Measurements from ENCODE around the gene PCSK6.

Gene PCSK6

DNA sequence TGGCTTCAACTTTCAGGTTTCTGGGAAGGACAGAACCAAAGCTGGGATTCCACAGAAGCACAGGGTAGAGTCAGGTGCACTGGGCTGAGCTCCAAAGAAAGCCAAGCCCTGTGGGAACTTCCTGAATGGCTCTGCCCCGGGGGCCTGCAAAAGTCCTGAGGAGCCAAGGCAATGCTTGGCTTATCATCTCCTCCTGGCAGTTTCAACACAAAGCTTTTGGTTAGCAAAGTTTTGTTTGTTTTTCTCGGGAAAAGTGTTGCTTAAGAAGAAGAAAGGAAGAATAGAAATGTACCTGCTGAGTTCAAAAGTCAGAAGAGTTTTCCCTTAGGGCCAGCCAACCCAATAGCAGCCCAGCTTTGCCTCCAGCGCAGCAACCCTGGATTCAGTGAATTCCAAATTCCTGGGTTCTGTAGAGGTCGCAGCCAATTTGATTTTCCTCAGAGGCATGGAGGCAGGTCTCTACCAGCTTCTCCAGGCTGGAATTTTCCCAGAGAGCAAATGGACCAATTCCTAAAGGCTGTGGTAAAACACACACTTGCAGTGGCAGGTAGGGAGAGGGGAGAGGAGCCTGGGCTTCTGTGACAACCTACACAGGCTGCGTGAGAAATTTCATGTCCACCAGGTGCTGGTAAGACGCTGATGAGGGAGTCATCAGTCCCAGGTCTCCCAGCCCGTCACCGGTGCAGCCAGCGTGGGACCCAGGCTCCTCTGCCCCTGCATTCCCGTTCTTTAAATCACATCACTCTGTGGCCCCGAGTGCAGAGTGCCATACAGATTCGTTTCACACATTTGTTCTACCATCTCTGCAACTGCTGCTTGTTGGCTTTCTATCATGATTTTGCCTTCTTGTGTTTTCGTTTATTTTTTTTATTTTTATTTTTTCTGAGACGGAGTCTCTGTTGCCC lies 140.2 kb downstream of the PCSK6 start:
- DNase-seq = no peak

DNA sequence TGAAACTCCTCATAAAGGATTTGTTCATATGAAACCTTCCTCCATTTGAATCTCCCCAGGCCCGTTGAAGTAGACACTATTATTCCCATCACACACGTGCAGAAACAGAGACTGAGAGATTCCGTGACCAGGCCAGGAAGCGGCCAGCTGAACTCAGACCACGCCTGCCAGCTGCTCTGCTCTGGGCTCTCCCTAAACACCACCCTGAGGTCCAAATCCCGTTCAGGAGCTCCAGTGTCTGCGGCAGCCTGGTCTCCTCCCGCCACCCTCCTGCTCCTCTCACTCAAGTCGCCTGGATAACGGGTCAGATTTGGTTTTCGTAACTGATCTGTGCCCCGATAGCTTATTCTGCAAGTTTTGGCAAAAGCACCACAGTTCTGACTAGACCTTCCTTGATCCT lies 140.9 kb downstream of the PCSK6 start:
- DNase-seq = no peak

DNA sequence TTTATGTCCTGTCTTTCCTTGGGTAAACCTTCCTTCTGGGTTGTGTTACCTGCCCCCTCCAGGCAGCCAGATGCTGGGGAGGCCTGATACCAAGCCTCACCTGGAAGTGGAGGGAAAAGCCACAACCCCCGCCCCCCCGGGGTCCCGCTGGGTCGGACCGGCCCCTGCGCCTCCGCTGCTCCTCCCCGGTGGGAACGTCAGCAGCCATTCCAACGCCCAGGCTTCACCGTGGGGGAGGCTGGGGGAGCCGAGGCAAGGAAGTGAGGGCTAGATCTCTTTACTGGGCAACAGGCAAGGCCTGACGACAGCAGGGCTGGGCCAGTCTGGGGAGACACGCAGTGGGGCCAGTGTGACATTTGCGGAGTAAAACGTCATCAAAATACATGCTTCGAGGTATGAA lies 141.5 kb downstream of the PCSK6 start:
- no peak for DNase-seq

DNA sequence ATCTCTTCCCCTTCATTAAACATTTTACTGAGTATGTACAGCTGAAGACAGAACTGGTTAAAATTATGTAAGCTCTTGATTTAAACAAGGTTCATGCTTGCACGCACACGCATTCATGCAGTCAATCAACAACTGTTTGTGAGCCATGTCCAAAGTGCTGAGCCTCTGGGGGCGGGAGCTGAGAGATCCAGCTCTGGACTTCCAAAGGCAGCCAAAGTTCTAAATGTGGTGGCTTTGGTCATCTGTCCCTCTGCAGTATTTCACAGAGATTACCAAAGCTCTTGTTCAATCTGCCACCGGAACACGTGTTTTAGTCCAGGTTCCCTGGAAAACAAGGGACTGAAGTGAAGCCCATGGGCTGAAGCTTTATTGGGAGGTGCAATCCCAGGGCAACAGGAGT lies 142.1 kb downstream of the PCSK6 start:
- no peak for DNase-seq

DNA sequence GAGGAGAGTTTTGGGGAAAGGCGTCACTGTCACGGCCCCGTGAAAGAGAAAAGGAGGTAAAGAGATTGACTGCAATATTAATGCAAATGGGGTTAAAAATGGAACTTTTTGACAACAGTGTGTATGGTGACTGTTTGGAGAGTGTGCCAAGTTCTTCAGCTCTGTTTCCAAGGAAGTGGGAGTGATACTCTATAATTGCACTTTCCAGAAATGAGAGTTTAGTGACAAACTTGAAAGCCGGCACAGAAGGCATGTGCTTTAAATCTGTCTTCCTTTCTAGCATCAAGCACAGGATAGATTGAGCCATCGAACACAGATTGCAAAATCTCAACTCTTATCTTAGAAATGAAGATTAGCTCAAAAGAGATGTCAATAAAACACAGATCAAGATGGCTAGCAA lies 142.6 kb downstream of the PCSK6 start:
- no peak for DNase-seq

DNA sequence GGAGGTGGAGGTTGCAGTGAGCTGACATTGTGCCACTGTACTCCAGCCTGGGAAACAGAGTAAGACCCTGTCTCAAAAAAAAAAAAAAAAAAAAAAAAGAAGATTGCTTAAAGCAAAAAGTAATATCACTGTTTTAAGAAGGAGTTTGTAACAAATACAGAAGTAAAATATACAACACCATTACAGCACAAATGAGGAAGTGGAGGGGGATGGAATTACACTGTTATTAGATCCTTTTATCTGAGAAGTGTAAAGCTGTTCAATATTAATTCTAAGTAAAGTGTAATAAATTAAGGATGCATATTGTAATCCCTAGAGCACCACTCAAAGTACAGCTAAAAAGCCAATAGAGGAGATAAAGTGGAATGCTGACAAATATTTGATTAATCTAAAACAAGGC lies 147.5 kb downstream of the PCSK6 start:
- no peak for DNase-seq

DNA sequence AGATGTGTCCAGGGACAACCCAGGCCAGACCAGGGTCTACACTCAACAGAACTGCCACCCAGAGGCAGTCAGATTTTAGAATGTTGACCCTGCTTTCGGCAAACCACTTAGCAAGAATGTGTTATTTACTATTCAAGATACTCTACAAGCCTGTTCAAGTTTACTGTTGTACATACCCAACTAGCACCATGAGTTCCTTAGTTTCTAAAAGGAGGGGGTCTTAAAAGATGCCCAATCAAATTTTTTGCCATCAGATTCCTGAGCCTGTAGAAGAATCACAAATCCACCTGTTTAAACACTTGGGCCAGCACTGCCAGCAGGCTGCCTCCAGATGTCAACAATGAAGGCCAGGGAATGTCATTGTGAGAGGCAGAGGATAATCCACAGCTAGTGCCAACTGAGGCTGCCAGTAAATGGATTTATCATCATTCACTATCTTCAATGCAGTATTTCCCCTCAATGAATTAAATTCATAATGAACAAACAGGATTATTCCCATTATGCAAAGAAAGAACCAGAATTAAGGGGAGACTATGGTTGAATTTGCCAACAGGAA lies 150.9 kb downstream of the PCSK6 start:
- DNase-seq = no peak

DNA sequence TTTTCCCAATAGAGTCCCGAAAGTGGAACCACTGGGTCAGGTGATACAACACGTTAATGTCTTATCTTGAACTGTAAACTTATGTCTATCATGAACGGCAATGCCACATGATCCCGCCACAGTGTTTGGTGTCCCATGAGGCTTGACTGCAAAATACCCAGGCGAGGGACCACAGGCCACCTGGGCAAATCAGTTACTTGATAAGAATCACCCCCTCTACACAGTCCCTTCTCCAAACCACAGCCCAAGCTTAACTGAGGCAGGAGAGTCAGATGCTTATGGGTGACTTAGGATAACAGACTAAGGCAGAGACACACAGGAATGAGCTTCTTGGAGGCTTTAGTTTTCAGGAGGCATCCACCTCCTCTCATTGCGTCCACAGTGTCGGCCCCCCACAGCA lies 151.5 kb downstream of the PCSK6 start:
- DNase-seq = no peak

DNA sequence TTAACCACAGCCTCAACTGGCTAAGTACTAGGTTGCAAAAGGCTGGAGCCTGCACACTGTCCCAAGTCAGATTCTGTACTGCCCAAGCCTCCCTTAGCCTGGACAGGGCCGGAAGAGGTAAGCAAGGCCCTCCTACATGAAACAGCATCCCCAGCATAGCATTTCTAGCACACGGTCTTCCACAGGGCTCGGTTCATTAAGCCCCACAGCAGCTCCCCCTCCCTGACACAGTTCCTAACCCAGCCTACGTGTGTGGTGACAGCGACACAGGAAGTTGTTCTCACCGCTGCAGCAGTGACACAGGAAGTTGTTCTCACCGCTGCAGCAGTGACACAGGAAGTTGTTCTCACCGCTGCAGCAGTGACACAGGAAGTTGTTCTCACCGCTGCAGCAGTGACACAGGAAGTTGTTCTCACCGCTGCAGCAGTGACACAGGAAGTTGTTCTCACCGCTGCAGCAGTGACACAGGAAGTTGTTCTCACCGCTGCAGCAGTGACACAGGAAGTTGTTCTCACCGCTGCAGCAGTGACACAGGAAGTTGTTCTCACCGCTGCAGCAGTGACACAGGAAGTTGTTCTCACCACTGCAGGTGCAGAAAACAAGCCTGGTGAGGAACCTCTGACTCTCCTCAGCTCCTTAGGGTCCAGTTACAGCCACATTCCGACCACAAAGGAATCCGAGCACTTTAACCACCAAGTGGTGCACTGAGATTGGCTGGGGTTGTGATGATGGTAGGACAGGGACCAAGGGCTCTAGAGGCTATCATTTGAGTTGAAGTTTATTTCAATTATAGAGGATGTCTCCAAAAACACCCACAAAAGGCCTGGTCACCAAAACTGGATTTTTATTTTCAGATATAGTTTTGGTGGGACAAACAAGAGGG lies 155.4 kb downstream of the PCSK6 start:
- peak; percentile 61 for DNase-seq

DNA sequence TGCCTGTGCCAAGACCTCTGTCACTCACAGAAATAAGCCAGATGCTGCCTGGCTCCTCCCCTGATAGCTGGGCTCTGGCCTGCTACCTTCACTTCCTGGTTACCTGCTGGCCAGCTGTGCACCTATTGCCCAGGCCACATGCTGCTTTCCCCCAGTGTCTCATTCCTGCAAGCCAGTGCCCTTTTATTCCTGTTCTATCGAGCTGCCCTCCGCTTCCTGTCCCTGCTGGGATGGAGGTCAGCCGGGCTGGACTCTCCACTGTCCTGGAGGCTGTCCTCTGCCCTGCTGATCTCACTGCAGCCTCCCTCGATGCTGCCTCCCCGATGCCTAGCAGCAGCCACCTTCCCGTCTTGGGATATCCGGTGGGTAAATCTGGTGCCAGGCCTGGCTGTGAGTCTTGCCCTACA lies 157.4 kb downstream of the PCSK6 start:
- no peak for DNase-seq

DNA sequence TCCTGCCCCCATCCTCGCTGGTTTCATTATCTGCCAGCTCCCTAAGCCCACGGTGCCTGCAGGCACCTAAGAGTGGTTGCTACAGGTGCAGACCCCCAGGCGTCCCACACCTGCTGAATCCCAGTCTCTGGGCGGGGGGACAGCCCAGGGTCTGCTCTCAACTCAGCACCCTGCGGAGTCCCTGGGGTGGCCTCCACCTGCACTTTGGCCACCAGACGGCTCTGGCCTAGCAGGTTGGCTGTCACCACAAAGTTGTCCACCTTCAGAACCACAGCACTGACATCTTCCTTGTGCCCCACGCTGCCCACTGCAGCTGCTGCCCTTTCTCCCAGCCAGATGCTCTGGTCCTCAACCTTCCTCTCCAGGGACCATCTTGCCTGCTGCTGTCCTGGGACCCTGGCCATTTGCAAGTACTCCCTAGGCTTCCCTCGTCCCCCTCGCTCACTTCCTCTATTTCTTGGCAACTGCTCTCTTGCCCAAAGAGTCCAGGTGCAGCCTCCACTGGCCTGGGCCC lies 159.6 kb downstream of the PCSK6 start:
- no peak for DNase-seq

DNA sequence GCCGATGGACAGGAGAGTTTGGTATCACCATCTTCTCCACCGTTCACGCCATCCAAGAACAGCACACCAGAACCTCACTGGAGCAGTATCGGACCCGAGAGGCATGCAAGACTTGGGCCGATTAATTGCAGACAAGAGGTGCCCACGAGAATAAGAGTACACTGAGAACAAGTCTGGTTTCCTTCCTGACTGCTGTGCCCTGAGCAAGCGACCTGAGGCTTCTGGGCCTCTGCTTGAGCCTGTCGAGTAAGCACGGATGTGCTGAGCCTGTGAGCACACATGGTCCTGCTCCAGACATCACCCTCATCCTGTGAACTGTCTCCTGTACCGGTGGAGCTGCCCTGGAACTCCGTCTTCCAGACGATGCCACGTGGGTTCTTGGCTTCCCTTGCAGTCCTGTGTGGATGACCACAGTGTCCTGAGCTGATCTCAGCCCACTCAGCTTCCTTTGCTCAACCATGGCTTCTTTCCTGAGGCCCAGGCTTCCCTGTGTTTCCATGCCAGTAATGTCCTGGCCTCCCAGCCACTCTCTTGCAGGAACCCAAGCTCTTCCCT lies 160.1 kb downstream of the PCSK6 start:
- no peak for DNase-seq

DNA sequence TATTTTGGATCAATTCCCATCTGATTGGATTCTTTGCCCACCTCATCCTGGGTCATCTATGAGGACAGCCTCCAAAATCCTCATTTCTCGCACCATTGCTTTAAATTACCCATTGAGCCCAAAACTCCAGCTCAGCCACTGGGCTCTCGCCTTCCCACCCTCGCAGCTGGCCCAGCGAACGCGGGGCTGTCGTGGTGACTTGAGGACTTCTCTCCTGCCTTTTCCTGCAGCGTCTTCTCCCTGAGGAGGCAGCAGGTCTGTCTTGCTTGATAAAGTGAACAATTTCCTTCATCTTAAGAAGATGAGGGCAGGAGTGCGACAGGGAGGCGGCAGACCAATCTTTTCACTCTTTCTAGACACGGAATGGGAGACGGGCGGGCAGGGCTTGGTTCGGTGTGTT lies 161.5 kb downstream of the PCSK6 start:
- no peak for DNase-seq

DNA sequence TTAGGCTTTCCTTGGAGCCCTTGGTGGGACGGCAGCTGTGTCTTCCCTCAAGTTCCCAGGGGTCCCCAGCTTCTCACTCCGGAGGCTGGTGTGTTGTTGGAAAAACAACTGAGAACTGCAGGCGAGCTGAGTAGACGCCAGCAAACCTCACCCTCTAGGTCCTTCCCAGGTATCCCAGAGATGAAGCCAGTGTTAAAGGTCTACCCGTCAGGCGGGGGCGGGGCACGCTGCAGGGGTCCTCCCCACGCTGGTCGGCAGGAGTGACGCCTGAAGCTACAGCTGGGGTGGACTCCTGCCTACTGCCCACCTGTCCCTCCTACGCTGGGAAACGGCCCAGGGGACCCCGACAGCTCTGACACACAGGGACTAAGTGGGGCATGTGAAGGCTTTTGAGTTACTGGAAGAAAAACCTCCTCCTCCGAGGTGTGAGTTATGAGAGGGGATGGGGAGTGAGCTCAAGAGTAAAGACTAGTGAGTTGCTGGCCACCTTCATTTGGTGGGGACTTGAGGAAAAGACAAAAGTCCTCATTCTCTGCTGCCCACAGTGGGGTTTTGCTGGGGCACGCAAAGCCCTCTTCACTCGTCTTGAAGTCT lies 162.3 kb downstream of the PCSK6 start:
- no peak for DNase-seq

DNA sequence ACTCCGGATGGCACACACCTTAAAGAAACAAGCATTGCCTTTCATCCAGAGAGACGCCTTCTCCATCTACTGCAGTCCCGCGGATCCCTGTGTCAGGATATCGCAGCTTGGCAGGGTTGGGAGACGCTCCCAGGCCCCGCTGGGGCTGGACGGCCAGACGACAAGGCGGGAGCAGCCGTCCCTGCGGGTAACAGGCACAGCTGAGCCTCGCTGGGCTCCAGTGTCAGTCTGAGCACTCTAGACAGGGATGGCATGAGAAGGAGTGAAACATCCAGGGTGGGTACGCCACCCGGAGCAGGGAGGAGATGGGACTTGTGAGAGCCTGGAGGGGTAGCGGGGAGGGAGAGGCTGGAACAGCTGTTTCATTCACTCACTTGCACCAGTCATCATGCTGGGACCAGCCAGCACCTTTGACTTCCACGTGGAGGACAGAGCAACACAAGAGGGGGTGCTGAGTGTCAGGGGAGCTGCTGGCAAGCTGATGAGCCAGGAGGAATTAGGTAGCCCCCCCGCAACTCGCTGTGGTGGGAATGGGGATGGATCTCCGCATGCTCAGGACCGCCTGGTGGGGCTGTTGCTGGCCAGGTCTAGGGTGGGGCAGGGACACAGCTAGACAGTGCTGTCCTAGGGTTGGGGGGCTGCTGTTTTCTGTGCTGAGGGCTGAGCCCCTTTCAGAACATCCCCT lies 162.9 kb downstream of the PCSK6 start:
- DNase-seq = no peak

DNA sequence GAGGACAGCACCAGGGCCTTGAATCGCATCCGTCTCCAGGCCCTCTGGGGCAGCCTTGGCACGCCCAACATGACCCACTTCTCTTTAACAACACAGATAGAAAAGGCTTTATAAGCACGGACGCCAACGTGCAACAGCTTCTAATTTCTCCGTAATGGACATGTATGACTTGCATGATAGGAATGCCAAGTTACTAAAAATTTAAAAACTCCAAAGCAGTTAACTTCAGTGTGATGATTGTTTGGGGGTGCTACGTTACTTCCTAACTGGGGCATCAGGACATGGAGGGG lies 163.5 kb downstream of the PCSK6 start:
- DNase-seq = no peak

DNA sequence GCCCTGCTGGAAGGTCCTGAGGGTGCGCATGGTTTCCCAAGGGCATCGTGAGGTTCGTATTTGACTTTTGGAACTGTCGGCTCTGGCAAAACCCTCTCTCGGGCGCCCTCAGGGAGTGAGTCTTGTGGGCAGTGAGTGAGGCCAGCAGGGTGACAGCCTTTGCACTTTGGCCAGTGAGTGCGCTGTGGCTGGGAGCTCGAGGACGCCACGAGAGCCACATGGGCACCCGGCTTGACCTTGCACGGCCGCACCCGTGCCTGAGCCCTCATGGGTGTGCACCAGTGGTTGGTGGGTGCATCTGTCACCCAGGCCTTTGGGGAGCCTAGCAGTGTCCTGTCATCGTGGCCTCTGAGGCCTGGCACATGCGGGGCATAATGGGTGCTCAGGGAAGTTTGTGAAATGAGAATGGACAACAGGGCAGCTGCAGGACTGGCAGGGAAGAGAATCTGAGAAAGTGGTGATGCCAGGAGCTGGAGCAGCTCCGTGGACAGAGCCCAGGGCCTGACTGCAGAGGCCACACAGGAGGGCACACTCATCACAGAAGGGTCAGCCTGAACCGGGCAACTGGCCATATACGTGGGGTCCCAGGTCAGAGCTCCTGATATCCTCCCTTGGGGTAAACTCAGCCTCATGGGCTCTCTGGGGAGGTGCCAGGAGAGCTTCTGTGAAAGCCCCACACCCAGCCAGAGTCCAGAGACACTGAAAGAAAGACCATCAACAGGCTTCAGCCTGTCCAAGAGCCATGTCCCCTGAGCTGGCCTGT lies 164.1 kb downstream of the PCSK6 start:
- no peak for DNase-seq

DNA sequence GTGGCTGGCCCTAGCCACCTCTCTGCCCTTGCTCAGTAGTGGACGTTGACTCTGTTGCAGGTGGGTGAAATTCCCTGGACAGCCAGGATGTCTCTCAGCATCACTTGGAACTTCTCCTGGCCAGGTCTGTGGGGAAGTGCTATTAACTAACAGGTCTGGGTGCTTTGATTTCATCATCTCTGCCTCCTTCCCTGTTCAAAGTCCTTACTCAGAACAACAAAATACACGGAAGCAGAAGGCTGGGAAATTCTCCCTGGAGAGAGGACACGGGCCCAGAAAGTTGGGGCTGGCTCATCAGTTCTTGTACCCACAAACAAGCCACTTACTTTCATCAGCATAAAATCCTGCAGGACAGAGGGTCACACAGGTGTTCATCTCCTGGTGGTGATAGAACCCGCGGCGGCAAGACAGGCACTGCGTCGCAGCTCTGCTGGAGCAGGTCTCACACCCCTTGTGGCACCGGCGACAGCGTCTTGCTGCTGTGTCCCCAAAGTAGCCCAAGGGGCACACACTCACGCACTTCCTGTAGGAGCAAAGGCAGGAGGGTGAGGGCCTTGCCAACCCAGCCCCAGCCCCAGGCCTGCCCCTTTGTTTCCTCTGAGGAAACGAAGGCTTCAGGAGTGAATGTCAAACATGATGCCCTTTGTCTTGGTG lies 164.9 kb downstream of the PCSK6 start:
- no peak for DNase-seq

DNA sequence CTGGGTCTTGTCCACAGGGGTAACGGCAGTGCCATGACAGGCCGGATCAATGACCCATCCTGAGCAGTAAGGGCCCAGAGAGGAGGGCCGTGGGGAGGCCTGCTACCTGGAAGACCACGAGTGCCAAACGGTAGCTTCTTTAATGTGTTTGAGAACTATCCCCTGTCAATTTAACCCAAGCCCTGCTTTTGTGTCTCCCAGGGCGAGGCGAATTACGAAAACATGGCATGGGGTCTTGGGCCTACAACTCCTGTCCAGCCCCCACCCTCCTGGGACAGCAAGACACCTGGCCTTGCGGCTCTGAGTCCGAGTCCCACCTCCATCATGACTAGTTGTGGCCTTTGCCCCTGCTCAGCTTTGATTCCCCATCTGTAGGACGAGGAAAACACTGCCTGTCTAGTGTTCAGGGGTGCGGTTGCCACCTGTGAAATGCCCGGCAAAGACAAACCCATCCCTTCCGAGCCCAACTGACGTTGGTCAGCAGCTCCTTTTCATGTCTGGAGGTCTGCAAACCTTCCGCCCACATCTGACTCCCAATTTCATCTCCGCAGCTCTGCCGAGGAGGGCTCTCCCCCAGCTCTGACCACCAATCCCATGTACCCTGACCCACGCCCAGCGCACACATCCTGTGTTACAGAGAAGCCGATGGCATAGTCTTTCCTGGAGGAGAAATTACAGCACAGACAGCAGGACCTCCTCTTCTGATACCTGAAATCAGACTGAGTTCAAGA lies 165.5 kb downstream of the PCSK6 start:
- DNase-seq = no peak

DNA sequence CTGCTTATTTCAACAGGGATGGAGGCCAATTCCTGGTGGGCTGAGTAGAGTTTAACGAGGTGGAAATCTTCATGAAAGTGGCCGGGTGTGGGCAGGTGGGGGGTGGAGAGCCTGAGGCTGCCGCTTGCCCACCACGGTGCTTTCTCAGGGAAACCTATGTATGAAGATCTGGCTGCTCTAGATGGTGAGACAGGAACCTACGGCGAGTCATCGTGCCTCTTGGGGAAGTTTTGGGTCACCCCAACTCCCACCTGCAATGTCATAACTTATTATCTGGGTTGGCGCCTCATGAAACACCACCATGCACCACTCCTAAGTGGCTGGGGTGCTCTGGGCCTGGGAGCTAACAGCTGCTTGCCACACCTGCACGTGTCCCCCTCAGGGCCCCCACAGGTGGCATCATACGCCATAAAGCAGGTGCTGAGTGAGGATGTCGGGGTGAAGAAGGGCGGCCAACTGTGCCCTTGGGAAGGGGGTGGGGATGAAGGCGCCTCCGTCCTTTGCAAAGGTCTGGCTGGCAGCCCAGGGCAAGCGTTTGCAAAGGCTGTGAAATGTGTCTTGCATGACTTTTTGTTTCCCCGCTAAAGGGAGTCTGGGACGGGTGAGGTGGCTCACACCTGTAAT lies 166.5 kb downstream of the PCSK6 start:
- no peak for DNase-seq
